Calu3 (cell line): ENCODE measurements around the gene GTSE1. TPM values are rescaled to one million over a fixed set of nuclear protein-coding genes. Genes with fewer than 3 reads are reported as not detected.

Source experiments
- BruUV-seq: library from RNA; stranded (reverse); fragments of 400-500 nt; replicated peaks from 2 replicates; lab custom pipeline; 2021; lab: Mats Ljungman, UMichigan
- CTCF ChIA-PET: fragments of 300-600 bp; sonication (Branson Sonifier 250); formaldehyde crosslinking; loops from one replicate; lab custom pipeline; 2022; ENCODE audit warnings: antibody characterized with exemption; lab: Charles Lee
- DNase-seq: peaks from one replicate; pipeline ENCODE4 v3.0.0; 2022
- H3K27ac Mint-ChIP-seq: one replicate; pipeline ENCODE4 v1.8.0; 2022; ENCODE audit warnings: mixed read lengths; ENCODE audit not compliant: unreplicated experiment
- H3K27me3 Mint-ChIP-seq: one replicate; pipeline ENCODE4 v1.8.0; 2022; ENCODE audit warnings: mixed read lengths; ENCODE audit not compliant: unreplicated experiment
- H3K36me3 Mint-ChIP-seq: one replicate; pipeline ENCODE4 v1.8.0; 2022; ENCODE audit warnings: mild to moderate bottlenecking, moderate library complexity, mixed read lengths; ENCODE audit not compliant: insufficient read depth, unreplicated experiment
- H3K4me1 Mint-ChIP-seq: one replicate; pipeline ENCODE4 v1.8.0; 2022; ENCODE audit warnings: mild to moderate bottlenecking, low read depth, mixed read lengths; ENCODE audit not compliant: unreplicated experiment
- H3K4me3 Mint-ChIP-seq: one replicate; pipeline ENCODE4 v1.8.0; 2022; ENCODE audit warnings: mild to moderate bottlenecking, low read depth, moderate library complexity, mixed read lengths; ENCODE audit not compliant: unreplicated experiment
- H3K9me3 Mint-ChIP-seq: one replicate; pipeline ENCODE4 v1.8.0; 2022; ENCODE audit warnings: low read depth, mixed read lengths; ENCODE audit not compliant: unreplicated experiment
- CTCF ChIP-seq: fragments of 200-600 bp; IDR thresholded peaks from one replicate; pipeline ENCODE4 v1.8.0; 2022; ENCODE audit warnings: antibody characterized with exemption; ENCODE audit not compliant: unreplicated experiment
- intact Hi-C: fragments of 100-400 bp; cut with micrococcal nuclease; formaldehyde crosslinking; loops from one replicate; pipeline ENCODE4 v1.10.0; 2022; ENCODE audit not compliant: unreplicated experiment
- total RNA-seq: library from RNA; stranded (reverse); gene quantifications from 2 replicates; pipeline ENCODE4 v1.2.3, GENCODE V29; 2022

The GTSE1 gene
- total RNA-seq, 1 experiment from 2014 or later = 53.5 TPM

DNA sequence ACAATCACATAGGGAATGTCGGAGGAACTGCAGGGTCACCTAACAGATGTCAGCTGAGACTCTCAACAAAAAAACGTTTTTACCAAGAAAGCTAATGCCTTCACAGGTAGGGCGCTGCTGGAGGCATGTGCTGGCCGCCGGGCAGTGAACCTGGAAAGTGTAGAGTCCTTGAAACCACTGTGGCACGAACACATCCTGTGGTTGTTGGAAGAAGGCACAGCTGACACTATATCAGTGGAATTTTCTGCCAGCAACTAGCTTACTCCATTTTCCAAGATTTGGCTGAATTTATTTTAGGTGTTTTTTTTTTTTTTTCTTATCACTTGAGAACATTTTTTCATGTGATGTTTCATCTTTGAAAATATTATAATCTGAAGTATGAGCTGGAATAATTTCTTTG, 53.0 kb downstream of the GTSE1 start:
- peak overlapping the region; percentile 15 for H3K27ac Mint-ChIP-seq
- no peak for DNase-seq
- peaks cover 8% of the 10 kb centered on the region for H3K4me1 Mint-ChIP-seq
- no TSS peak for BruUV-seq
- no peak for TF ChIP-seq CTCF
- H3K4me3 Mint-ChIP-seq = no peak overlapping the region
- no peaks in the 10 kb centered on the region for H3K9me3 Mint-ChIP-seq
- no peaks in the 10 kb centered on the region for H3K27me3 Mint-ChIP-seq
- intact Hi-C loops = no loop called here
- peaks cover 73% of the 10 kb centered on the region for H3K36me3 Mint-ChIP-seq
- CTCF ChIA-PET = interaction anchor here (0.6 kb wide), 1 partner anchor 151 kb away, joined by 3 read pairs; no protein-coding TSS in a partner anchor

DNA sequence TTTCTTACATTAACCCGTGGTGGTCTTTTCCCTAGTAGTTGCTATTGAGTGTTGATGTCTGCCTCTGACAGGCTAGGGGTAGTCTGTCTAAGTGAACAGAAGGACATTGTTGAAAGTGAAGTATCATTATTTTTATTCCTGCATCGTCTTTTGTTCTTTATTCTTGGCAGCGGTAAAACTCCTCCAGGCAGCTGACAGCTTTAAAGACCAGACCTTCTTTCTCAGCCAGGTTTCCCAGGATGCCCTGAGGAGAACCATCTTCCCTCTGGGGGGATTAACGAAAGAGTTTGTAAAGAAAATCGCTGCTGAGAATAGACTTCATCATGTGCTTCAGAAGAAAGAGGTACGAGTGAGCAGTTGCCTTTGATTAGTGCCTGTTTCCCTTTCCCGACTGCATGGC, 53.5 kb downstream of the GTSE1 start:
- no TSS peak for BruUV-seq
- Mint-ChIP-seq H3K9me3 (no peaks in the 10 kb centered on the region), H3K4me1 (peaks cover 8% of the 10 kb centered on the region), H3K27ac (no peak overlapping the region), H3K27me3 (no peaks in the 10 kb centered on the region), H3K4me3 (no peak overlapping the region), H3K36me3 (peaks cover 76% of the 10 kb centered on the region)
- intact Hi-C loops = no loop called here
- no peak for DNase-seq
- CTCF ChIA-PET = interaction anchor here (0.6 kb wide), 1 partner anchor 152 kb away, joined by 3 read pairs; no protein-coding TSS in a partner anchor
- no peak for TF ChIP-seq CTCF

GRCh38 chr22:46350646-46351045, 54.0 kb downstream of the GTSE1 start:
- CTCF ChIA-PET = no interaction called here
- no peaks in the 10 kb centered on the region for H3K9me3 Mint-ChIP-seq
- peaks cover 77% of the 10 kb centered on the region for H3K36me3 Mint-ChIP-seq
- H3K4me1 Mint-ChIP-seq = peaks cover 8% of the 10 kb centered on the region
- H3K27me3 Mint-ChIP-seq = no peaks in the 10 kb centered on the region
- DNase-seq = no peak
- no TSS peak for BruUV-seq
- no peak overlapping the region for H3K4me3 Mint-ChIP-seq
- H3K27ac Mint-ChIP-seq = peak overlapping the region; percentile 9
- intact Hi-C loops = no loop called here
- TF ChIP-seq CTCF = no peak

DNA sequence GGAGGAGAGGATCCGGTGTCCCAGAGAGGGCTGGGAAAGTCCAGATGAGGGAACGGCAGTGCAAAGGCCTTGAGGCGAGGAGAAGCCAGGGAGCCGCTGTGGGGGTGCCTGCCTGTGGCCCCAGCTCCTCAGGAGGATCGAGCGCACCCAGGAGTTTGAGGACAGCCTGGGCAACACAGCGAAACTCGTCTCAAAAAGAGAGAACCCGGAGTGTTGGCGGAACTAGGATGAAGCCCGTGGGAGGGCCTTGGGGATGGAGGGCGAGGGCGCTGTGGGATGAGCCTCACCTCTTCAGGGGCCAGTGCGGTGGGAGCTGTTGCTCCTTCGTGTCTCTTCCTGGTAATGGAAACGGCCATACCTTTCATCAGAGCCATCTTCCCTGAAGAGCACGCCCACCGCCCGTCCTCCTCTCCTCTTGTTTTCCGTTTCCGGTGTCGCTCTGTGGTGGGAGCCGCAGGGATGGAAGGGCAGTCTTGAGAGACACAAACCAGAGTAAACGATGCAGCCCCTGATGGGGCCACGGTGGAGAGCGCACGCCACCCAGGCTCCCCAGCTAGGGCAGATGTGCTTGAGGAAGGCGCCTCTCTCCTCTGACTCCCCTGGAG, 54.6 kb downstream of the GTSE1 start:
- TF ChIP-seq CTCF = no peak
- no peaks in the 10 kb centered on the region for H3K9me3 Mint-ChIP-seq
- intact Hi-C loops = no loop called here
- H3K27me3 Mint-ChIP-seq = no peaks in the 10 kb centered on the region
- CTCF ChIA-PET = no interaction called here
- H3K27ac Mint-ChIP-seq = peak overlapping the region; percentile 9
- DNase-seq = no peak
- peaks cover 76% of the 10 kb centered on the region for H3K36me3 Mint-ChIP-seq
- H3K4me3 Mint-ChIP-seq = no peak overlapping the region
- no TSS peak for BruUV-seq
- H3K4me1 Mint-ChIP-seq = peaks cover 8% of the 10 kb centered on the region
